ENCODE measurements around the gene CARD14. TPM values are rescaled to one million over a fixed set of nuclear protein-coding genes. Genes with fewer than 3 reads are reported as not detected.

Gene CARD14
- total RNA-seq, 1 experiment from 2014 or later, result 0.24 TPM

GRCh38 chr17:80212109-80212508, 42.3 kb downstream of the CARD14 start:
- no peak overlapping the region for H3K18ac ChIP-seq (ENCODE audit: insufficient read length, low read depth, low read length)
- H3K79me1 ChIP-seq (ENCODE audit: insufficient read depth, low read depth, low read length, poor library complexity, severe bottlenecking), result no peaks in the 10 kb centered on the region
- H4K5ac ChIP-seq (ENCODE audit: insufficient read length, low read depth, low read length), result no peak overlapping the region
- H3K4me3 Mint-ChIP-seq, result no peak overlapping the region
- H3K56ac ChIP-seq (ENCODE audit: insufficient read length, low read depth, low read length), result no peak overlapping the region
- WGBS (ENCODE audit: extremely low coverage, insufficient read length, low lambda C conversion rate), result no CpG with 5 or more reads among the region's 22 CpGs
- H3K27me3 ChIP-seq (ENCODE audit: insufficient read depth, low read length), result no peaks in the 10 kb centered on the region
- no peak for TF ChIP-seq CTCF (conservative IDR thresholded peaks at IDR 0.05)
- no peaks in the 10 kb centered on the region for H4K20me1 ChIP-seq (ENCODE audit: control insufficient read depth, insufficient read depth, insufficient read length)
- no peaks in the 10 kb centered on the region for H3K9me3 ChIP-seq (ENCODE audit: control insufficient read depth, low read depth, low read length)
- H2AFZ ChIP-seq (ENCODE audit: low read length), result no peak overlapping the region
- H3K27ac Mint-ChIP-seq, result no peak overlapping the region
- no peaks in the 10 kb centered on the region for H3K79me2 ChIP-seq (ENCODE audit: insufficient read depth, low read length)
- H2BK5ac ChIP-seq (ENCODE audit: insufficient read length, low read length), result no peak overlapping the region
- H2BK15ac ChIP-seq (ENCODE audit: low read depth, low read length), result no peak overlapping the region
- no peaks in the 10 kb centered on the region for H3K4me1 Mint-ChIP-seq
- H3K36me3 Mint-ChIP-seq (ENCODE audit: insufficient read depth in 1 of 3, low read depth in 3 of 3), result peaks cover 13 to 37% (median 30%) of the 10 kb centered on the region in 3 experiments; a peak in 6 of 7 replicates
- no peak overlapping the region for H4K8ac ChIP-seq (replicated peaks; ENCODE audit: insufficient read length, low read depth, low read length)
- no peak overlapping the region for H3T11ph ChIP-seq (ENCODE audit: low read length)
- no peak overlapping the region for H2BK20ac ChIP-seq (ENCODE audit: low read depth, low read length, poor library complexity, severe bottlenecking)
- H3K4ac ChIP-seq (ENCODE audit: low read depth, low read length), result no peak overlapping the region
- H3K27me3 Mint-ChIP-seq (ENCODE audit: low read depth), result no peaks in the 10 kb centered on the region
- no peaks in the 10 kb centered on the region for H3K23me2 ChIP-seq (ENCODE audit: insufficient read length, low read depth, low read length, poor library complexity, severe bottlenecking)
- no peak overlapping the region for H4K91ac ChIP-seq (ENCODE audit: insufficient read length, low read depth, low read length)
- no peak for DNase-seq
- no peak overlapping the region for H2AK5ac ChIP-seq (ENCODE audit: insufficient read length, low read length)
- no peak overlapping the region for H3K23ac ChIP-seq (ENCODE audit: insufficient read length, low read depth, low read length)
- no peak overlapping the region for H3K27ac ChIP-seq (ENCODE audit: insufficient read length, low read depth, low read length)
- no peak overlapping the region for H2BK12ac ChIP-seq (ENCODE audit: insufficient read length, low read depth, low read length)
- H3K9ac ChIP-seq (ENCODE audit: extremely low read depth, insufficient read length, low read length), result no peak overlapping the region
- no peaks in the 10 kb centered on the region for H3K4me1 ChIP-seq (ENCODE audit: insufficient read depth, low read length)
- no peak overlapping the region for H2BK120ac ChIP-seq (ENCODE audit: low read depth, low read length, poor library complexity, severe bottlenecking)
- no peaks in the 10 kb centered on the region for H3K9me3 Mint-ChIP-seq
- H3K14ac ChIP-seq (ENCODE audit: insufficient read depth, low read length), result no peak overlapping the region; the same call in 1 of the 2 replicates
- no peak overlapping the region for H3K4me2 ChIP-seq (ENCODE audit: insufficient read depth, insufficient read length, low read length)
